AG04449 (cell line): Measurements from ENCODE around the gene CYLD.

ENCODE experiments used
- CTCF ChIA-PET: fragments of 350-600 bp; formaldehyde crosslinking; extraction: SDS; loops from one replicate; lab custom pipeline; 2021; ENCODE audit warnings: antibody characterized with exemption; lab: Yijun Ruan, JAX
- POLR2A ChIA-PET: fragments of 400-600, 350-600 bp; formaldehyde crosslinking; extraction: SDS; loops from one replicate; lab custom pipeline; 2020; ENCODE audit warnings: antibody characterized with exemption, inconsistent platforms; lab: Yijun Ruan, JAX
- DNase-seq: peaks from one replicate; pipeline ENCODE4 v3.0.0-alpha.2; 2010; ENCODE audit warnings: low read depth, low spot score
- H3K4me3 ChIP-seq: 2 replicates; pipeline ENCODE4 v1.5.1; 2011; ENCODE audit warnings: low read depth, mild to moderate bottlenecking, control low read depth, low read length
- TF ChIP-seq, protein P1 (sequence below): IDR thresholded peaks from one replicate; pipeline ENCODE4 v1.5.1; 2011; ENCODE audit warnings: mild to moderate bottlenecking, moderate library complexity, low read length, control low read depth, inconsistent platforms; ENCODE audit not compliant: insufficient read depth; ENCODE audit errors: missing control alignments

CYLD gene

DNA sequence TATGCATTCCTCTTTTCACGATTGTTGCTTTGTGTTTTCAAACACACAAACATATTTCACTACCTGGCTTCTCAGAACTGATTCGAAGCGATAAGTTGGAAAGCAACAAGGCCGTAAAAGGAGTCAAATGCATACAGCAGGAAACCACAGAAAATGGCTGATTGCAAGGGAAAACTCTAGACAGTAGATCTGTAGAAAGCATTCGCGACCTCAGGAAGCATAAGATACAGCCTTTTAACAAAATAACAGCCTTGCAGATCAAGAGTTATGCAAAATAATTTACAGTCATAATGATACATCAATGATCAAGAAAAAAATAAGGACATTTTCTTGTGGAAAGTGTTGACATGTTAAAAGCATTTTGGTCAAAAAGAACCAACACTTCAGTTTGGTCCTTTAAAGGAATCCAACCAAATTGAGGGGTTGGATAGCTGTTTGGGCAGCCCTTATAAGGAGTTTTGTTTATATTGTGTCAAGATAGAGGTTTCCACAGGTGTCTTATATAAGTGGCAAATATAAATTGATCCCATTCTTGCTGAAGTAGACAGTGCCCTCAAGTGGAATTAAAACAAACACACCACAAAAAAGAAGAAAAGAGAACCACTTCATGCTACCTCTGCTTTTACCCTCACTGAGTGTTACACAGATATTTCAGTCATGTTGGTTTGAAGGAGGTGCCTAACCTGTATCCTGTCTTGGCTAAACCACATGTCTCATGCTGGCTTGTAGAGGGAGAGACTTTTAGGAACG, 5.5 kb downstream of the CYLD start:
- ChIA-PET POLR2A (no interaction called here), CTCF (interaction anchor here (0.6 to 1.9 kb wide), 4 partner anchors 10 to 420 kb away, joined by 3 to 9 read pairs (median 5); no protein-coding TSS in a partner anchor)
- DNase-seq = no peak
- TF ChIP-seq, protein P1, sequence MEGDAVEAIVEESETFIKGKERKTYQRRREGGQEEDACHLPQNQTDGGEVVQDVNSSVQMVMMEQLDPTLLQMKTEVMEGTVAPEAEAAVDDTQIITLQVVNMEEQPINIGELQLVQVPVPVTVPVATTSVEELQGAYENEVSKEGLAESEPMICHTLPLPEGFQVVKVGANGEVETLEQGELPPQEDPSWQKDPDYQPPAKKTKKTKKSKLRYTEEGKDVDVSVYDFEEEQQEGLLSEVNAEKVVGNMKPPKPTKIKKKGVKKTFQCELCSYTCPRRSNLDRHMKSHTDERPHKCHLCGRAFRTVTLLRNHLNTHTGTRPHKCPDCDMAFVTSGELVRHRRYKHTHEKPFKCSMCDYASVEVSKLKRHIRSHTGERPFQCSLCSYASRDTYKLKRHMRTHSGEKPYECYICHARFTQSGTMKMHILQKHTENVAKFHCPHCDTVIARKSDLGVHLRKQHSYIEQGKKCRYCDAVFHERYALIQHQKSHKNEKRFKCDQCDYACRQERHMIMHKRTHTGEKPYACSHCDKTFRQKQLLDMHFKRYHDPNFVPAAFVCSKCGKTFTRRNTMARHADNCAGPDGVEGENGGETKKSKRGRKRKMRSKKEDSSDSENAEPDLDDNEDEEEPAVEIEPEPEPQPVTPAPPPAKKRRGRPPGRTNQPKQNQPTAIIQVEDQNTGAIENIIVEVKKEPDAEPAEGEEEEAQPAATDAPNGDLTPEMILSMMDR = no peak
- H3K4me3 ChIP-seq = no peak overlapping the region

DNA sequence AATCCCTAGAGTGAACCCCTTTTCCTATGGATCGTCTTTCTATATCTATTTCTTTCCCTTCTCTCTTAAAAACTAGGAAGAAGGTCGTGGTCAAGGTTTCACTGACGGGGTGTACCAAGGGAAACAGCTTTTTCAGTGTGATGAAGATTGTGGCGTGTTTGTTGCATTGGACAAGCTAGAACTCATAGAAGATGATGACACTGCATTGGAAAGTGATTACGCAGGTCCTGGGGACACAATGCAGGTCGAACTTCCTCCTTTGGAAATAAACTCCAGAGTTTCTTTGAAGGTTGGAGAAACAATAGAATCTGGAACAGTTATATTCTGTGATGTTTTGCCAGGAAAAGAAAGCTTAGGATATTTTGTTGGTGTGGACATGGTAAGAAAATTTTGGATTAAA, 9.6 kb downstream of the CYLD start:
- ChIA-PET CTCF (interaction anchor here (0.8 to 2.3 kb wide), 3 partner anchors 19 to 55 kb away, joined by 3 to 7 read pairs (median 3); no protein-coding TSS in a partner anchor), POLR2A (no interaction called here)
- TF ChIP-seq, protein P1 = no peak
- no peak for DNase-seq
- H3K4me3 ChIP-seq = no peak overlapping the region

DNA sequence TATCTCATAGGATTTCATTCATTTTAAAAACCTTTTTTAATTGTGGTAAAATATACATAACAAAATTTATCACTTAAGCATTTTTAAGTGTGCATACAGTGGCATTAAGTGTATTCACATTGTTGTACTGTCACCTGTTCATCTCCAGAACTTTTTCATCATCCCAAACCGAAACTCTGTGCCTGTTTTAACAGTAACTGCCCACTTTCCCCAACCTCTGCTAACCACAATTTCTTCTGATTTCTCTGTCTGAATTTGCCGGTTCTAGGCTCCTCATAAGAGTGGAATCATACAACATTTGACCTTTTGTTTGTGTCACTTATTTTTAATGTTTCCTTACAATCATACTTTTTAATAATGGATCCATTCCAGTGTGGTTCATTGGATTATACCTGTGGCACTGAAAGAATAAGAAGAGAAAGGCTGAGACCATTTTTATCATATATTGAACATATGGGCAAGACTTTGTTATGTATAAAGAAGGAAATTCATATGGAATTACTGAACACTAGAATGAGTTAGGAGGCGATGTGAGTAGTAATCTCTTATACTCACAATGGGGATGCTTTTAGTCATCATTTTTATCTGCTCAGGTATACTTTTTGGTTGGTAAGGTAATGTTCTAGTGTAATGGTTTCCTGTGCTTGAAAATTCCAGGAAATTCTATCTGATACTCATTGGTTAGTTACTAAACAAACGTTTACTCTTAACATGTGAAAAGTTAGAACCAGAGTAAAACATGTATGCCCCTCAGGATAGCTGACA, 10.8 kb downstream of the CYLD start:
- DNase-seq = no peak

DNA sequence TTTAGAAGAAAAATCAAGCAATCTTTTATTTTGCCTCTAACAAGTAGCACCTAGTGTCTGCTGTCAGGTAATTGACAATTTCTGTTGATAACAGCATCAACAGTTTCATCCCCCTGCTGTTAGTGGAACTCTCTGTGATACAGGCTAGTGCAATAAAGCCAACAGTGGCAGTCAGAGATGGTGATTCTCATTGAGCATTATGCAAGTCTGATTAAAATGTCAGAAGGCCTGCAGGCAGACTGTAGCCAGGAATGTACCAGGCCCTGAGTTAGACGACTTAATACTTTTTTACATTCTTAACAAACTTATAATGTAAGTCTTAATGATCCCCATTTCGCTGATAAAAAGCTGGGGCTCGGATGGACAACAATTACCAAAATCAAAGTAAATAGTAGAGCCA, 14.6 kb downstream of the CYLD start:
- no peak overlapping the region for H3K4me3 ChIP-seq
- TF ChIP-seq, protein P1 = no peak
- ChIA-PET CTCF (interaction anchor here (0.7 to 1.6 kb wide), 3 partner anchors 10 to 50 kb away, joined by 3 to 9 read pairs (median 4); no protein-coding TSS in a partner anchor), POLR2A (no interaction called here)
- no peak for DNase-seq

More for the DNA sequence above, 10.8 kb downstream of the CYLD start:
- POLR2A ChIA-PET = no interaction called here
- TF ChIP-seq, protein P1 = no peak
- CTCF ChIA-PET = interaction anchor here (1.0 to 2.3 kb wide), 2 partner anchors 53 to 54 kb away, joined by 3 to 7 read pairs; no protein-coding TSS in a partner anchor
- H3K4me3 ChIP-seq = no peak overlapping the region

DNA sequence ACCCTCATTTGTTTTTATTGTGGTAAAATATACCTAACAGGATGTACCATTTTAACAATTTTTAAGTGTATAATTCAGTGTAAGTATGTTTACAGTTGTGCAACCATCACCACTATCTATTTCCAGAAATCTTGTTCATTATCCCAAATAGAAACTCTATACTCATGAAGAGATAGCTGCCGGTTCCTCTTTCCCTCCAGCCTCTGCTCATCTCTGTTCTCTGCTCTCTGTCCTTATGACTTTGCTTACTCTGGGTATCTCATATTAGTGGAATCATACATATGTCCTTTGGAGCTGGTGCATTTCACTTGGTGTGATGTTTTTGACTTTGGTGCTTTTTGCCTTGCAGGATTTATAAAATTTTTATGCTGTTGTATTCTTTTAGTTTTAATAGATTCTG, 19.4 kb downstream of the CYLD start:
- CTCF ChIA-PET = interaction anchor here (1.1 kb wide), 1 partner anchor 45 kb away, joined by 3 read pairs; no protein-coding TSS in a partner anchor
- H3K4me3 ChIP-seq = no peak overlapping the region
- DNase-seq = no peak
- TF ChIP-seq, protein P1 = no peak
- POLR2A ChIA-PET = no interaction called here

DNA sequence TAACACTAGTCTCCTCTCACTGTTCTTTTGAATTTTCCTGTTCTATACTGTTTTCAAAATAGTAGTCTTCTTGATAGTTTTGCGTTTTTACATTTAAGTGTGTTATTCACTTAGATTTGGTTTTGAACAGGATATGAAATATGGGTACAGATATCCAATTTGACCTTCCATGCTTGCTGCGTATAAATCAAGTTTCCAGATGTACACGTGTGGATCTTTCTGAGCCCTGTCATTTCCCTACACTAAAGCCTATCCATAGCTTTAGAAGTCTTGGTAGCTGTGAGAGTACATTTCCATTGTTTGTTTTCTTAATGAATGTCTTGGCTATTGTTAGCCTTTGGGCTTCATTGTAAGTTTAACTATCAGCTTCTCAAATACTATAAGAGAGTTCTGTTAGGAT, 20.4 kb downstream of the CYLD start:
- DNase-seq = no peak
- TF ChIP-seq, protein P1 = no peak
- no peak overlapping the region for H3K4me3 ChIP-seq
- CTCF ChIA-PET = interaction anchor here (1.1 to 1.2 kb wide), 2 partner anchors 45 to 97 kb away, joined by 3 to 5 read pairs; no protein-coding TSS in a partner anchor
- POLR2A ChIA-PET = no interaction called here
